ENCODE measurements around the gene MAPKAPK5.
"Not testable (repeated sequence)": the region's sequence is repeated elsewhere in the genome, so short reads cannot be mapped to it uniquely, and the experiment has no call there.

MAPKAPK5 gene

DNA sequence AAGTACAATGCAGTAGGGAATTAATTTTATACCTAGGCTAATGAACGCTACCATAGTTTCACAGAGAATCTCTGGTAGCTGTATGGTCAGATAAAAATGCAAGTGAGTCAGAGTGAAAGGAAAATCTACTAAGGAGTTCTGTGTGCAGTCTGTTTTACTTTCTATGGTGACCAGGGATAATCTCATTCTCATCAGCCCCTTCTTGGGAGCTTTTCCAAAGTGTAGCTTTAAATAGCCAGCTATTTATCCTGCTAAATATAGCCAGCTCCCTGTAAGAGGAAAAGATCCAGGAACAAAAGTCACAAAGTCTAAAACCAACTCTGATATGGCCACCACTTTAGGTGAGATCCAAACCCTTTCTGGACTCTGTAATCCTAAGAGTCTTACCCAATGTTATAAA, 95.4 kb downstream of the MAPKAPK5 start:
- no peak overlapping the region for H3K4me3 ChIP-seq (ENCODE audit: low read depth, low read length)
- no peak for DNase-seq (ENCODE audit: low read depth)
- TF ChIP-seq, protein P1, sequence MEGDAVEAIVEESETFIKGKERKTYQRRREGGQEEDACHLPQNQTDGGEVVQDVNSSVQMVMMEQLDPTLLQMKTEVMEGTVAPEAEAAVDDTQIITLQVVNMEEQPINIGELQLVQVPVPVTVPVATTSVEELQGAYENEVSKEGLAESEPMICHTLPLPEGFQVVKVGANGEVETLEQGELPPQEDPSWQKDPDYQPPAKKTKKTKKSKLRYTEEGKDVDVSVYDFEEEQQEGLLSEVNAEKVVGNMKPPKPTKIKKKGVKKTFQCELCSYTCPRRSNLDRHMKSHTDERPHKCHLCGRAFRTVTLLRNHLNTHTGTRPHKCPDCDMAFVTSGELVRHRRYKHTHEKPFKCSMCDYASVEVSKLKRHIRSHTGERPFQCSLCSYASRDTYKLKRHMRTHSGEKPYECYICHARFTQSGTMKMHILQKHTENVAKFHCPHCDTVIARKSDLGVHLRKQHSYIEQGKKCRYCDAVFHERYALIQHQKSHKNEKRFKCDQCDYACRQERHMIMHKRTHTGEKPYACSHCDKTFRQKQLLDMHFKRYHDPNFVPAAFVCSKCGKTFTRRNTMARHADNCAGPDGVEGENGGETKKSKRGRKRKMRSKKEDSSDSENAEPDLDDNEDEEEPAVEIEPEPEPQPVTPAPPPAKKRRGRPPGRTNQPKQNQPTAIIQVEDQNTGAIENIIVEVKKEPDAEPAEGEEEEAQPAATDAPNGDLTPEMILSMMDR (IDR thresholded peaks at IDR 0.05; ENCODE audit: low read depth, low read length, missing control alignments), result no peak

DNA sequence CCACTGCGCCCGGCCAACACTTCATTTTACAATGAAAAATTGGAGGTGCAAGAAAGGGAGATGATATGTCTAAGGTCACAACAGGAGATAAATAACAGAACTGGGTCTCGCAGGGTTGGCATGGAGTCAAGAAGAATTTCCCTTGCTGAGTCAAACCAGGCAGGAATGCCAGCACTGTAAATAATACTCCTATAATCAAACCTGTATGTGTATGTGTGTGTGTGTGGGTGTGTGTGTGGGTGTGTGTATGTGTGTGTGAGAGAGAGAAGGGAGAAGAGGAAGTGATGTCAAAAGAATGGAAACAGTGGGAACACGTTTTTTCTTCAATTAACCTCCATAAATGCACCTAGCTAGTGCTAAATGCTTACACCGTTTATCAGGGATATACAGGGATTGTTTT, 100.5 kb downstream of the MAPKAPK5 start:
- no peak overlapping the region for H3K4me3 ChIP-seq (ENCODE audit: low read depth, low read length)
- TF ChIP-seq, protein P1 (IDR thresholded peaks at IDR 0.05; ENCODE audit: low read depth, low read length, missing control alignments), result no peak
- no peak for DNase-seq (ENCODE audit: low read depth)

DNA sequence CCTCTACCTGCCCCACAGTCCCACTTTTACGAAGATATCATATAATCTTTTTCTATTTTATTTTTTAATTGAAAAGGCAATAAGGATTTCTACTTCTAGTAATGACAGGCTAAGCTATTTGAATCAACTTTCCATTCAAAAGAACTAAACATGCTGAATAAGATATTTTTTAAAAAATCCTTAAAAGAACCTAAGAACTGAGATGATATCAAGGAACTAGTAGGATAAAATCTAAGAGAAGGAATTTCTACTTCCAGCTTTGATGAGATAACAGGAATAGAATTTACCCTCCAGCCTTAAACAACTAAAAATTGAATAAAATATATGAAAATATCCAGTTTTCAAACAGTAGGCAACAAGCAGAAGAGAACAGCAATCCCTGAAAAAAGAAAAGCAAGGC, 101.9 kb downstream of the MAPKAPK5 start:
- no peak for DNase-seq (ENCODE audit: low read depth)
- TF ChIP-seq, protein P1 (IDR thresholded peaks at IDR 0.05; ENCODE audit: low read depth, low read length, missing control alignments), result no peak
- H3K4me3 ChIP-seq (ENCODE audit: low read depth, low read length), result no peak overlapping the region

DNA sequence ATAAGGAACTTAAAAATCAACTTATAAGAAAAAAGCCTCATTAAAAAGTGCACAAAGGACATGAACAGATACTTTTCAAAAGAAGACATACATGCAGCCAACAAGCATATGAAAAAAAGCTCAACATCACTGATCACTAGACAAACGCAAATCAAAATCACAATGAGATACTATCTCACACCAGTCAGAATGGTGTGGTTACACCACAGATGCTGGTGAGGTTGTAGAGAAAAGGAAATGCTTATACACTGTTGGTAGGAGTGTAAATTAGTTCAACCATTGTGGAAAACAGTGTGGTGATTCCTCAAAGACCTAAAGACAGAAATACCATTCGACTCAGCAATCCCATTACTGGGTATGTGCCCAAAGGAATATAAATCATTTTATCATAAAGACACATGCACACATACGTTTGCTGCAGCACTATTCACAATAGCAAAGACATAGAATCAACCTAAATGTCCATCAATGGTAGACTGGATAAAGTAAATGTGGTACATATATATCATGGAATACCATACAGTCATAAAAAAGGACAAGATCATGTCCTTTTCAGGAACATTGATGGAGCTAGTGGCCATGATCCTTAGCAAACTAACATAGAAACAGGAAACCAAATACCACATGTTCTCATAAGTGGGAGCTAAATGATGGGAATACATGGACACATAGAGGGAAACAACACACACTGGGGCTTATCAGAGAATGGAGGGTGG, 109.1 kb downstream of the MAPKAPK5 start:
- not testable (repeated sequence) for H3K4me3 ChIP-seq (ENCODE audit: low read depth, low read length); DNase-seq (ENCODE audit: low read depth)
